Measurements from ENCODE around the gene GGN. TPM values are rescaled to one million over a fixed set of nuclear protein-coding genes. Genes with fewer than 3 reads are reported as not detected.

The GGN gene
- total RNA-seq, 1 experiment from 2014 or later = 1.5 TPM

GRCh38 chr19:38424272-38424671 lies 36.4 kb upstream of the GGN start:
- H3K23ac ChIP-seq (ENCODE audit: insufficient read length, low read depth, low read length) = no peak overlapping the region
- H3K9me3 Mint-ChIP-seq = no peaks in the 10 kb centered on the region
- H3T11ph ChIP-seq (ENCODE audit: low read length) = no peak overlapping the region
- no peak overlapping the region for H2AFZ ChIP-seq (ENCODE audit: low read length)
- no peak overlapping the region for H3K9ac ChIP-seq (ENCODE audit: extremely low read depth, insufficient read length, low read length)
- no peak overlapping the region for H2BK12ac ChIP-seq (ENCODE audit: insufficient read length, low read depth, low read length)
- no CpG with 5 or more reads among the region's 5 CpGs for WGBS (ENCODE audit: extremely low coverage, insufficient read length, low lambda C conversion rate)
- H3K4me1 Mint-ChIP-seq = peaks cover 4 to 14% of the 10 kb centered on the region in 2 experiments
- no peak overlapping the region for H3K27ac Mint-ChIP-seq
- no peaks in the 10 kb centered on the region for H3K79me2 ChIP-seq (ENCODE audit: insufficient read depth, low read length)
- H4K20me1 ChIP-seq (ENCODE audit: control insufficient read depth, insufficient read depth, insufficient read length) = no peaks in the 10 kb centered on the region
- no peak overlapping the region for H2BK5ac ChIP-seq (ENCODE audit: insufficient read length, low read length)
- no peaks in the 10 kb centered on the region; the same call in 1 of the 2 replicates for H3K4me1 ChIP-seq (ENCODE audit: insufficient read depth, low read length)
- no peaks in the 10 kb centered on the region for H3K79me1 ChIP-seq (ENCODE audit: insufficient read depth, low read depth, low read length, poor library complexity, severe bottlenecking)
- no peak overlapping the region for H3K27ac ChIP-seq (ENCODE audit: insufficient read length, low read depth, low read length)
- H3K23me2 ChIP-seq (ENCODE audit: insufficient read length, low read depth, low read length, poor library complexity, severe bottlenecking) = no peaks in the 10 kb centered on the region
- H2BK15ac ChIP-seq (ENCODE audit: low read depth, low read length) = no peak overlapping the region
- no peak overlapping the region for H3K4me3 Mint-ChIP-seq
- H2BK120ac ChIP-seq (ENCODE audit: low read depth, low read length, poor library complexity, severe bottlenecking) = no peak overlapping the region
- no peak for TF ChIP-seq CTCF (conservative IDR thresholded peaks at IDR 0.05)
- H4K8ac ChIP-seq (replicated peaks; ENCODE audit: insufficient read length, low read depth, low read length) = no peak overlapping the region
- H3K18ac ChIP-seq (ENCODE audit: insufficient read length, low read depth, low read length) = no peak overlapping the region
- no peak overlapping the region for H4K91ac ChIP-seq (ENCODE audit: insufficient read length, low read depth, low read length)
- peaks cover 17% of the 10 kb centered on the region for H3K27me3 Mint-ChIP-seq (ENCODE audit: low read depth)
- H3K9me3 ChIP-seq (ENCODE audit: control insufficient read depth, low read depth, low read length) = no peaks in the 10 kb centered on the region
- no peak overlapping the region for H4K5ac ChIP-seq (ENCODE audit: insufficient read length, low read depth, low read length)
- no peak for DNase-seq
- no peak overlapping the region for H2BK20ac ChIP-seq (ENCODE audit: low read depth, low read length, poor library complexity, severe bottlenecking)
- no peak overlapping the region for H2AK5ac ChIP-seq (ENCODE audit: insufficient read length, low read length)
- H3K27me3 ChIP-seq (ENCODE audit: insufficient read depth, low read length) = no peaks in the 10 kb centered on the region
- H3K4me2 ChIP-seq (ENCODE audit: insufficient read depth, insufficient read length, low read length) = no peak overlapping the region
- H3K4ac ChIP-seq (ENCODE audit: low read depth, low read length) = no peak overlapping the region
- no peaks in the 10 kb centered on the region for H3K36me3 Mint-ChIP-seq (ENCODE audit: insufficient read depth in 1 of 3, low read depth in 3 of 3)
- H3K14ac ChIP-seq (ENCODE audit: insufficient read depth, low read length) = no peak overlapping the region
- no peak overlapping the region for H3K56ac ChIP-seq (ENCODE audit: insufficient read length, low read depth, low read length)

All from H9 (cell line).